ENCODE data around the gene TSPAN14. TPM values are rescaled to one million over a fixed set of nuclear protein-coding genes. Genes with fewer than 3 reads are reported as not detected.

Gene TSPAN14
- total RNA-seq, 1 donor from 2014 or later: 21.1 TPM

- no peak for FAIRE-seq
- no peak for DNase-seq (ENCODE audit: low read depth)
- Histone ChIP-seq H3K36me3 (ENCODE audit: control insufficient read depth, insufficient read depth, low read length) (no peaks in the 10 kb centered on the region), H3K4me3 (ENCODE audit: low read depth, low read length) (no peak overlapping the region), H3K27me3 (ENCODE audit: control insufficient read depth, insufficient read depth, low read length) (no peaks in the 10 kb centered on the region)
- TF ChIP-seq CTCF (IDR thresholded peaks at IDR 0.05; ENCODE audit: insufficient read depth, low read length, severe bottlenecking): no peak
Measured at GRCh38 chr10:80442879-80443278, 11.2 kb upstream of the TSPAN14 start.

GRCh38 chr10:80443531-80443974 is 10.6 kb upstream of the TSPAN14 start:
- no peak for FAIRE-seq

GRCh38 chr10:80444124-80444523 is 10.0 kb upstream of the TSPAN14 start:
- Histone ChIP-seq H3K27me3 (ENCODE audit: control insufficient read depth, insufficient read depth, low read length) (no peaks in the 10 kb centered on the region), H3K4me3 (ENCODE audit: low read depth, low read length) (no peak overlapping the region), H3K36me3 (ENCODE audit: control insufficient read depth, insufficient read depth, low read length) (no peaks in the 10 kb centered on the region)
- FAIRE-seq (no peak), DNase-seq (ENCODE audit: low read depth) (no peak)
- no peak for TF ChIP-seq CTCF (IDR thresholded peaks at IDR 0.05; ENCODE audit: insufficient read depth, low read length, severe bottlenecking)

More at GRCh38 chr10:80443531-80443974, 10.6 kb upstream of the TSPAN14 start:
- Histone ChIP-seq H3K4me3 (ENCODE audit: low read depth, low read length) (no peak overlapping the region), H3K36me3 (ENCODE audit: control insufficient read depth, insufficient read depth, low read length) (no peaks in the 10 kb centered on the region), H3K27me3 (ENCODE audit: control insufficient read depth, insufficient read depth, low read length) (no peaks in the 10 kb centered on the region)
- DNase-seq (ENCODE audit: low read depth): no peak
- TF ChIP-seq CTCF (IDR thresholded peaks at IDR 0.05; ENCODE audit: insufficient read depth, low read length, severe bottlenecking): peak; percentile 45

GRCh38 chr10:80444646-80445319 is 9.3 kb upstream of the TSPAN14 start:
- TF ChIP-seq CTCF (IDR thresholded peaks at IDR 0.05; ENCODE audit: insufficient read depth, low read length, severe bottlenecking): peak; percentile 94
- DNase-seq (ENCODE audit: low read depth): peak; percentile 57
- no peaks in the 10 kb centered on the region for H3K36me3 ChIP-seq (ENCODE audit: control insufficient read depth, insufficient read depth, low read length)
- no peaks in the 10 kb centered on the region for H3K27me3 ChIP-seq (ENCODE audit: control insufficient read depth, insufficient read depth, low read length)
- no peak overlapping the region for H3K4me3 ChIP-seq (ENCODE audit: low read depth, low read length)
- FAIRE-seq: no peak

- no peak for TF ChIP-seq CTCF (IDR thresholded peaks at IDR 0.05; ENCODE audit: insufficient read depth, low read length, severe bottlenecking)
- Histone ChIP-seq H3K27me3 (ENCODE audit: control insufficient read depth, insufficient read depth, low read length) (no peaks in the 10 kb centered on the region), H3K36me3 (ENCODE audit: control insufficient read depth, insufficient read depth, low read length) (no peaks in the 10 kb centered on the region), H3K4me3 (ENCODE audit: low read depth, low read length) (no peak overlapping the region)
- no peak for DNase-seq (ENCODE audit: low read depth)
- no peak for FAIRE-seq
Measured at GRCh38 chr10:80447436-80448190, 6.5 kb upstream of the TSPAN14 start.

All from bronchial epithelial cell (primary cell).